IMR-90 (cell line): ENCODE data around the gene EIF5A. TPM values are rescaled to one million over a fixed set of nuclear protein-coding genes. Genes with fewer than 3 reads are reported as not detected.

Experiments
- ATAC-seq: fragments of 200-7000 bp; cut with Tn5 transposase; 2 replicates; pipeline ENCODE4 v1.9.1; 2020; ENCODE audit warnings: low read depth, mild to moderate bottlenecking, moderate library complexity
- BruUV-seq: library from RNA; stranded (reverse); fragments of 400-500 nt; replicated peaks from 2 replicates; lab custom pipeline; 2021; lab: Mats Ljungman, UMichigan
- CTCF ChIA-PET: fragments of 300-600 bp; formaldehyde crosslinking; extraction: SDS; loops from one replicate; lab custom pipeline; 2021; ENCODE audit warnings: antibody characterized with exemption; lab: Yijun Ruan, JAX
- POLR2A ChIA-PET: fragments of 300-600 bp; sonication (Branson Sonifier 250); formaldehyde crosslinking; loops from one replicate; lab custom pipeline; 2022; ENCODE audit warnings: antibody characterized with exemption; ENCODE audit not compliant: unreplicated experiment; lab: Charles Lee
- DNase-seq: peaks from one replicate; pipeline ENCODE4 v3.0.0; 2013
- H2AFZ ChIP-seq: replicated peaks from 2 replicates; pipeline ENCODE3; 2013; ENCODE audit warnings: low read length, mild to moderate bottlenecking; ENCODE audit not compliant: poor library complexity
- H2AK5ac ChIP-seq: 2 replicates; pipeline ENCODE4 v1.6.1; 2013; ENCODE audit warnings: low read depth, low read length, inconsistent platforms
- H2AK9ac ChIP-seq: replicated peaks from 2 replicates; pipeline ENCODE3; 2013; ENCODE audit warnings: mild to moderate bottlenecking, low read depth, low read length, moderate library complexity; ENCODE audit not compliant: poor library complexity
- H2BK120ac ChIP-seq: 2 replicates; pipeline ENCODE4 v1.6.1; 2013; ENCODE audit warnings: low read depth, low read length, inconsistent platforms
- H2BK15ac ChIP-seq: 3 replicates; pipeline ENCODE4 v1.6.1; 2013; ENCODE audit warnings: low read depth, low read length, inconsistent platforms
- H2BK20ac ChIP-seq: 2 replicates; pipeline ENCODE4 v1.6.1; 2013; ENCODE audit warnings: low read depth, mild to moderate bottlenecking, inconsistent platforms, low read length, moderate library complexity
- H2BK5ac ChIP-seq: 2 replicates; pipeline ENCODE4 v1.6.1; 2013; ENCODE audit warnings: mild to moderate bottlenecking, low read depth, low read length, inconsistent platforms; ENCODE audit not compliant: poor library complexity, severe bottlenecking
- H3K14ac ChIP-seq: replicated peaks from 2 replicates; pipeline ENCODE4 v1.6.1; 2013; ENCODE audit warnings: low read depth, low read length, inconsistent platforms
- H3K18ac ChIP-seq: 2 replicates; pipeline ENCODE4 v1.6.1; 2013; ENCODE audit warnings: low read depth, low read length, control low read depth
- H3K23ac ChIP-seq: 2 replicates; pipeline ENCODE4 v1.6.1; 2013; ENCODE audit warnings: low read depth, low read length, inconsistent platforms
- H3K27ac ChIP-seq: 2 replicates; pipeline ENCODE4 v1.5.1; 2013; ENCODE audit warnings: mild to moderate bottlenecking, control low read depth, low read length; ENCODE audit not compliant: insufficient read depth
- H3K27me3 ChIP-seq: 2 replicates; pipeline ENCODE4 v1.6.1; 2013; ENCODE audit warnings: low read length; ENCODE audit not compliant: control insufficient read depth, insufficient read depth
- H3K36me3 ChIP-seq: 2 replicates; pipeline ENCODE4 v1.6.1; 2013; ENCODE audit warnings: low read length, mixed read lengths; ENCODE audit not compliant: control insufficient read depth, insufficient read depth
- H3K4ac ChIP-seq: 2 replicates; pipeline ENCODE4 v1.6.1; 2013; ENCODE audit warnings: low read depth, low read length, inconsistent platforms
- H3K4me1 ChIP-seq: 2 replicates; pipeline ENCODE4 v1.6.1; 2013; ENCODE audit warnings: low read length, mixed read lengths; ENCODE audit not compliant: control insufficient read depth, insufficient read depth
- H3K4me2 ChIP-seq: 2 replicates; pipeline ENCODE4 v1.6.1; 2013; ENCODE audit warnings: low read depth, mild to moderate bottlenecking, control low read depth, low read length, moderate library complexity
- H3K4me3 ChIP-seq: 2 replicates; pipeline ENCODE4 v1.5.1; 2013; ENCODE audit warnings: low read depth, mild to moderate bottlenecking, control low read depth, low read length, moderate library complexity; ENCODE audit not compliant: insufficient read depth
- H3K56ac ChIP-seq: 2 replicates; pipeline ENCODE4 v1.6.1; 2013; ENCODE audit warnings: low read length, inconsistent platforms; ENCODE audit not compliant: insufficient read depth; ENCODE audit errors: extremely low read depth
- H3K79me1 ChIP-seq, 2 experiments: 2 replicates each; pipeline ENCODE4 v1.6.1; 2013; ENCODE audit warnings: low read length in 2 of 2, inconsistent platforms in 1 of 2, low read depth in 1 of 2
- H3K9ac ChIP-seq: 2 replicates; pipeline ENCODE4 v1.6.1; 2013; ENCODE audit warnings: low read depth, low read length, control low read depth
- H3K9me1 ChIP-seq: 2 replicates; pipeline ENCODE4 v1.6.1; 2013; ENCODE audit warnings: low read length, inconsistent platforms; ENCODE audit not compliant: insufficient read depth
- H3K9me3 ChIP-seq: 2 replicates; pipeline ENCODE4 v1.6.1; 2013; ENCODE audit warnings: low read length; ENCODE audit not compliant: control insufficient read depth, insufficient read depth
- H4K20me1 ChIP-seq: 2 replicates; pipeline ENCODE4 v1.6.1; 2013; ENCODE audit warnings: low read length, inconsistent platforms; ENCODE audit not compliant: insufficient read depth
- H4K5ac ChIP-seq: 2 replicates; pipeline ENCODE4 v1.6.1; 2013; ENCODE audit warnings: mild to moderate bottlenecking, low read depth, low read length, control low read depth
- H4K8ac ChIP-seq, 2 experiments: 2 replicates each; pipeline ENCODE4 v1.6.1; 2013; ENCODE audit warnings: low read depth in 2 of 2, low read length in 2 of 2, control low read depth in 1 of 2, inconsistent platforms in 1 of 2
- H4K91ac ChIP-seq: 2 replicates; pipeline ENCODE4 v1.6.1; 2013; ENCODE audit warnings: low read depth, low read length, inconsistent platforms; ENCODE audit not compliant: insufficient read depth
- CEBPB ChIP-seq: IDR thresholded peaks from 2 replicates; pipeline ENCODE4 v1.6.1; 2012; ENCODE audit warnings: low read depth, low read length, improper control_type of control experiment
- MXI1 ChIP-seq: IDR thresholded peaks from 2 replicates; pipeline ENCODE4 v1.6.1; 2012; ENCODE audit warnings: low read depth, mild to moderate bottlenecking, low read length, moderate library complexity, borderline replicate concordance
- RCOR1 ChIP-seq: IDR thresholded peaks from 2 replicates; pipeline ENCODE4 v1.6.1; 2012; ENCODE audit warnings: mild to moderate bottlenecking, low read length, improper control_type of control experiment; ENCODE audit not compliant: insufficient replicate concordance
- WGBS, 2 experiments: methylation state at CpG; one replicate each; pipeline versions ENCODE4 v1.1.5 to v1.1.7; 2013; ENCODE audit warnings: missing lambda C conversion rate in 2 of 2; ENCODE audit not compliant: insufficient read length in 1 of 2; ENCODE audit errors: extremely low coverage in 2 of 2; 5-methylcytosine and 5-hydroxymethylcytosine counted together
- dilution Hi-C: fragments of 300-500 bp; cut with HindIII; formaldehyde crosslinking; loops from one replicate; pipeline ENCODE4 v1.14.3; 2018; ENCODE audit warnings: low sequenced_read_pairs; ENCODE audit not compliant: unreplicated experiment
- in situ Hi-C: fragments of 300-500 bp; cut with MboI; formaldehyde crosslinking; loops from 3 replicates; pipeline ENCODE4 v1.14.3; 2019; ENCODE audit warnings: low sequenced_read_pairs, inconsistent platforms, mixed read lengths
- intact Hi-C: fragments of 100-400 bp; cut with micrococcal nuclease; formaldehyde crosslinking; loops from 2 replicates; pipeline ENCODE4 v1.10.0; 2022
- polyA plus RNA-seq, 3 experiments: library from polyadenylated mRNA; depleted of rRNA; stranded (reverse); fragments of >200 nt; gene quantifications; 2 replicates each; pipeline ENCODE4 v1.2.3, GENCODE V29; 2012; ENCODE audit warnings: low replicate concordance in 1 of 3
- total RNA-seq: library from RNA; depleted of rRNA; stranded (reverse); fragments of >200 nt; gene quantifications from 2 replicates; pipeline ENCODE4 v1.2.3, GENCODE V29; 2012

EIF5A gene
- total and polyA plus RNA-seq, 2 of the 4 experiments (the other 2 are of a cell fraction) = 782 to 883 TPM

GRCh38 chr17:7340179-7340578 is 32.8 kb downstream of the EIF5A start:
- H3K56ac ChIP-seq = no peak overlapping the region
- no peaks in the 10 kb centered on the region for H3K79me1 ChIP-seq
- H3K27me3 ChIP-seq = peaks cover 25% of the 10 kb centered on the region
- no peak overlapping the region for H2BK15ac ChIP-seq
- H2BK5ac ChIP-seq = no peak overlapping the region
- no peak overlapping the region for H3K4me3 ChIP-seq
- no peak overlapping the region for H3K18ac ChIP-seq
- CTCF ChIA-PET = interaction anchor here (0.6 kb wide), 1 partner anchor 9 kb away, joined by 3 read pairs; no protein-coding TSS in a partner anchor
- no peak overlapping the region for H2BK20ac ChIP-seq
- no peak overlapping the region for H3K4ac ChIP-seq
- H4K91ac ChIP-seq = no peak overlapping the region
- no peaks in the 10 kb centered on the region for H4K20me1 ChIP-seq
- dilution Hi-C loops (no loop called here), in situ Hi-C loops (no loop called here), intact Hi-C loops (no loop called here)
- H3K14ac ChIP-seq = no peak overlapping the region
- no peak overlapping the region for H2AFZ ChIP-seq
- H4K5ac ChIP-seq = no peak overlapping the region
- H2AK5ac ChIP-seq = no peak overlapping the region
- H2BK120ac ChIP-seq = no peak overlapping the region
- H3K27ac ChIP-seq = no peak overlapping the region
- no peaks in the 10 kb centered on the region for H3K4me1 ChIP-seq
- no peaks in the 10 kb centered on the region for H3K9me1 ChIP-seq
- POLR2A ChIA-PET = no interaction called here
- H3K9ac ChIP-seq = no peak overlapping the region
- no peak overlapping the region for H2AK9ac ChIP-seq
- H3K23ac ChIP-seq = no peak overlapping the region
- ATAC-seq (no peak), DNase-seq (peak; percentile 16)
- no peak overlapping the region for H4K8ac ChIP-seq
- TF ChIP-seq CEBPB (no peak), MXI1 (no peak), RCOR1 (no peak)
- no peaks in the 10 kb centered on the region for H3K9me3 ChIP-seq
- H3K4me2 ChIP-seq = no peak overlapping the region
- no CpG with 5 or more reads among the region's 2 CpGs for WGBS, 2 experiments
- BruUV-seq = no TSS peak
- no peaks in the 10 kb centered on the region for H3K36me3 ChIP-seq
